Measurements from ENCODE around the gene GRM4. TPM values are rescaled to one million over a fixed set of nuclear protein-coding genes. Genes with fewer than 3 reads are reported as not detected.

GRM4 gene
- total RNA-seq, 6 donors from 2014 or later, result 0.24 TPM; not detected in 5

- Histone ChIP-seq H3K27ac (no peak overlapping the region), H3K4me3 (no peak overlapping the region), H3K4me1 (no peaks in the 10 kb centered on the region), H3K36me3 (no peaks in the 10 kb centered on the region), H3K27me3 (no peaks in the 10 kb centered on the region), H3K9me3 (no peaks in the 10 kb centered on the region)
- whole genome bisulfite sequencing, 2 donors, result 90 to 95% methylated on average over 3 of the region's 3 CpGs
- DNase-seq (no peak), ATAC-seq (ENCODE audit: low FRiP score in 2 of 2) (no peak)
- no peak for TF ChIP-seq POLR2AphosphoS5 (IDR thresholded peaks at IDR 0.05)
- no peak for TF ChIP-seq CTCF (IDR thresholded peaks at IDR 0.05)
- no peak for TF ChIP-seq EP300 (IDR thresholded peaks at IDR 0.05)
- TF ChIP-seq POLR2A (IDR thresholded peaks at IDR 0.05), result no peak
Observed at GRCh38 chr6:34062156-34062555, 83.7 kb downstream of the GRM4 start.

GRCh38 chr6:34061348-34061747, 84.5 kb downstream of the GRM4 start:
- DNase-seq (no peak), ATAC-seq (ENCODE audit: low FRiP score in 2 of 2) (no peak)
- TF ChIP-seq POLR2AphosphoS5 (IDR thresholded peaks at IDR 0.05), result no peak
- no peak for TF ChIP-seq POLR2A (IDR thresholded peaks at IDR 0.05)
- no peak for TF ChIP-seq EP300 (IDR thresholded peaks at IDR 0.05)
- no peak for TF ChIP-seq CTCF (IDR thresholded peaks at IDR 0.05)
- Histone ChIP-seq H3K27ac (no peak overlapping the region), H3K4me3 (no peak overlapping the region), H3K9me3 (no peaks in the 10 kb centered on the region), H3K27me3 (no peaks in the 10 kb centered on the region), H3K36me3 (no peaks in the 10 kb centered on the region), H3K4me1 (peaks cover 0 to 5% (median under 1%) of the 10 kb centered on the region in 4 donors)
- WGBS, 2 donors, result 61 to 75% methylated on average over 3 of the region's 3 CpGs

- ATAC-seq (ENCODE audit: low FRiP score in 2 of 2), result no peak
Observed at GRCh38 chr6:34059914-34060313, 86.0 kb downstream of the GRM4 start.

DNA sequence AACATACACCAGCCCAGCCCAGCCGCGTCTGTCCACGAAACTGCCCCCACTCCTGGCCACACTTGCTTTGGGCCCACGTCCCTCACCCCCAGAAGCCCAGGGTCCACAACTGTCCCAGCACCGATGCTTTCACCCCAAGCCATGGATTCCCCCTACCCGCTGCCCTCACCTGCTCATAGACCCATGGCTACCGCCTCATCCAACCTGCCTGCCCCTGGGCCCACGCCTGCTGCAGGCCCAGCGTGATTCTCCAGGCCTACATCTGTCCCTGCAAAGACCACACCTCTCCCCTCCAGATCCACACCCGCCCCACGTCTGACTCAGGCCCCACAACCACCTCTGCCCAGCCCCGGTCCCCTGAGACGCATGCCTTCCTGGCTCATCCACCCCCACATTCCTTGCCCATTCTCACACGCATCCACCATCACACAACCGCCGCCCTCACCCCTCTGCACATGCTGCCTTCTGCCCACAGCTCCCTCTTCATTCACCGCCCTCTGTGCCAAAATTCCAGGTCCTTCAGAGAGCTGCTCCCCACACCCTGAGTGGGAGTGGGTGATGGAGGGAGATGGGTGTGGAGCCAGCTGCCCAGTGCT, 86.7 kb downstream of the GRM4 start:
- H3K27me3 ChIP-seq, result no peaks in the 10 kb centered on the region
- no peaks in the 10 kb centered on the region for H3K36me3 ChIP-seq
- H3K27ac ChIP-seq, result no peak overlapping the region
- WGBS, 2 donors, result 87 to 91% methylated on average over 15 to 17 of the region's 17 CpGs
- no peak overlapping the region for H3K4me3 ChIP-seq
- DNase-seq, result no peak
- peaks cover 0 to 10% (median 2%) of the 10 kb centered on the region in 4 donors for H3K4me1 ChIP-seq
- H3K9me3 ChIP-seq, result no peaks in the 10 kb centered on the region
- ATAC-seq (ENCODE audit: low FRiP score in 2 of 2), result no peak
- TF ChIP-seq POLR2A (IDR thresholded peaks at IDR 0.05), result no peak
- TF ChIP-seq EP300 (IDR thresholded peaks at IDR 0.05), result no peak
- no peak for TF ChIP-seq POLR2AphosphoS5 (IDR thresholded peaks at IDR 0.05)
- no peak for TF ChIP-seq CTCF (IDR thresholded peaks at IDR 0.05)

More at GRCh38 chr6:34059914-34060313, 86.0 kb downstream of the GRM4 start:
- Histone ChIP-seq H3K4me3 (no peak overlapping the region), H3K27ac (no peak overlapping the region), H3K9me3 (no peaks in the 10 kb centered on the region), H3K27me3 (no peaks in the 10 kb centered on the region), H3K36me3 (no peaks in the 10 kb centered on the region), H3K4me1 (peaks cover 0 to 10% (median 2%) of the 10 kb centered on the region in 4 donors)
- TF ChIP-seq CTCF (IDR thresholded peaks at IDR 0.05) (no peak), EP300 (IDR thresholded peaks at IDR 0.05) (no peak), POLR2AphosphoS5 (IDR thresholded peaks at IDR 0.05) (no peak), POLR2A (IDR thresholded peaks at IDR 0.05) (no peak)
- no peak for DNase-seq
- 88 to 93% methylated on average over 3 of the region's 3 CpGs for WGBS, 2 donors

GRCh38 chr6:34057790-34058189, 88.1 kb downstream of the GRM4 start:
- no peak for TF ChIP-seq CTCF (IDR thresholded peaks at IDR 0.05)
- no peak for TF ChIP-seq POLR2AphosphoS5 (IDR thresholded peaks at IDR 0.05)
- TF ChIP-seq EP300 (IDR thresholded peaks at IDR 0.05), result no peak
- TF ChIP-seq POLR2A (IDR thresholded peaks at IDR 0.05), result no peak
- no peaks in the 10 kb centered on the region for H3K9me3 ChIP-seq
- peaks cover 0 to 10% (median 2%) of the 10 kb centered on the region in 4 donors for H3K4me1 ChIP-seq
- no peak overlapping the region for H3K27ac ChIP-seq
- WGBS, 2 donors, result 92 to 93% methylated on average over 6 of the region's 6 CpGs
- no peaks in the 10 kb centered on the region for H3K36me3 ChIP-seq
- no peak overlapping the region for H3K4me3 ChIP-seq
- H3K27me3 ChIP-seq, result no peaks in the 10 kb centered on the region
- DNase-seq (no peak), ATAC-seq (ENCODE audit: low FRiP score in 2 of 2) (no peak)

Data from upper lobe of left lung (tissue), 6 donors.